Kidney (tissue), 14 donors: ENCODE data around the gene OXNAD1. TPM values are rescaled to one million over a fixed set of nuclear protein-coding genes. Genes with fewer than 3 reads are reported as not detected.

Experiments used
- DNase-seq, 5 donors: peaks; one replicate each; pipeline ENCODE4 v3.0.0-alpha.2; 2013 to 2020
- FAIRE-seq: peaks from 2 replicates; lab custom pipeline; 2012; peaks lifted over from hg19 to GRCh38; lab: Jason Lieb, UNC
- H3K27ac ChIP-seq, 2 donors: one replicate each; pipeline ENCODE4 v1.7.0; 2013; ENCODE audit warnings: low read depth in 2 of 2, low read length in 2 of 2, inconsistent platforms in 1 of 2
- H3K27me3 ChIP-seq: one replicate; pipeline ENCODE4 v1.7.1; 2013; ENCODE audit warnings: low read length, inconsistent platforms; ENCODE audit not compliant: control insufficient read depth, insufficient read depth
- H3K36me3 ChIP-seq, 3 donors: one replicate each; pipeline versions ENCODE4 v1.7.0 to v1.7.1; 2013; ENCODE audit warnings: low read length in 3 of 3, control low read depth in 1 of 3, inconsistent platforms in 1 of 3; ENCODE audit not compliant: insufficient read depth in 3 of 3, control insufficient read depth in 2 of 3
- H3K4me1 ChIP-seq, 3 donors: one replicate each; pipeline versions ENCODE4 v1.7.0 to v1.7.1; 2013; ENCODE audit warnings: low read length in 3 of 3, inconsistent platforms in 1 of 3, low read depth in 1 of 3; ENCODE audit not compliant: control insufficient read depth in 2 of 3, insufficient read depth in 2 of 3
- H3K4me3 ChIP-seq, 3 donors: one replicate each; pipeline versions ENCODE4 v1.7.0 to v1.8.1; 2013; ENCODE audit warnings: low read length in 3 of 3, control low read depth in 1 of 3, inconsistent platforms in 1 of 3
- H3K9ac ChIP-seq, 3 donors: one replicate each; pipeline versions ENCODE4 v1.7.0 to v1.7.1; 2013; ENCODE audit warnings: low read length in 3 of 3, control low read depth in 1 of 3, inconsistent platforms in 1 of 3
- H3K9me3 ChIP-seq, 3 donors: one replicate each; pipeline versions ENCODE4 v1.7.0 to v1.7.1; 2013; ENCODE audit warnings: low read length in 3 of 3, control low read depth in 1 of 3, inconsistent platforms in 1 of 3; ENCODE audit not compliant: control insufficient read depth in 2 of 3, insufficient read depth in 1 of 3
- intact Hi-C: fragments of 100-400 bp; cut with DNase I; formaldehyde crosslinking; loops from one replicate; pipeline ENCODE4 v1.11.1; 2022
- polyA plus RNA-seq: library from polyadenylated mRNA; stranded (reverse); fragments of 350-450 nt; fragmentation: Illumina TruSeq; extraction: RNeasy Lipid Tissue Mini Kit (QIAGEN cat#74804); gene quantifications from one replicate; pipeline ENCODE4 v1.2.3, GENCODE V29; 2014; ENCODE audit warnings: low read depth, low replicate concordance; ENCODE audit not compliant: insufficient read depth
- total RNA-seq: library from RNA; stranded (reverse); fragmentation: NEBNext Ultra II Directional; extraction: Animal tissue kit (Norgen Biotek cat#: 25700); gene quantifications from one replicate; pipeline ENCODE4 v1.2.1, GENCODE V29; 2021
- TF ChIP-seq, protein P1 (sequence below): IDR thresholded peaks from 3 replicates; pipeline ENCODE4 v1.5.1; 2012; ENCODE audit warnings: mild to moderate bottlenecking, moderate library complexity, borderline replicate concordance; ENCODE audit not compliant: insufficient read depth; ENCODE audit errors: extremely low read depth
- donor health status: control.
- donor health status: control.
- donor health status: control.
- donor health status: control.
- donor health status: control.
- donor health status: DM: yes; HTN: yes; CAD: no.
- donor health status: Normal renal cell carcinoma (clear cell type).

OXNAD1 gene
- total and polyA plus RNA-seq, 2 donors from 2014 or later = 12.7 to 17.3 TPM

DNA sequence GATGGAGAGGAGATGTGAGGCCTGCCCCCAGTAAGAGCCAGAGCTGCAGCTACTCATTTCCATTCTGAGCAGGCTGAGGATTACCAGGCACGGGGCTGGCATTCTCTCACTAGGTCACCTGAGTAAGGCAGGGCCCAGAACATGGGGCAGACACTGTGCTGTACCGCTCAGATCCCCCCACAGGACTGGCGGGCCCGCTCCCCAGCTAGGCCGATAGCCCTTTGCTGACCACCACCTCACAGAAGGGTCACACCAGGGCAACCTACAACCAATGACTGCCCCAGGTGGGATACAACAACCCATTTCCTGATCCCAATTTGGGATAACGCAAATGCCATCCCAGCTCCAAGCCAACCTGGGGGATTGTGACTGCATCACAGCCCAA is 52.5 kb downstream of the OXNAD1 start:
- no peaks in the 10 kb centered on the region for H3K9me3 ChIP-seq
- no peak overlapping the region for H3K4me3 ChIP-seq
- H3K9ac ChIP-seq = no peak overlapping the region
- no peak overlapping the region for H3K27ac ChIP-seq
- H3K4me1 ChIP-seq = peaks cover 0 to 4% (median 0%) of the 10 kb centered on the region in 3 donors
- DNase-seq (no peak), FAIRE-seq (no peak)
- intact Hi-C loops = no loop called here
- no peaks in the 10 kb centered on the region for H3K27me3 ChIP-seq
- H3K36me3 ChIP-seq = peaks cover 0 to 42% (median 16%) of the 10 kb centered on the region in 3 donors
- TF ChIP-seq, protein P1, sequence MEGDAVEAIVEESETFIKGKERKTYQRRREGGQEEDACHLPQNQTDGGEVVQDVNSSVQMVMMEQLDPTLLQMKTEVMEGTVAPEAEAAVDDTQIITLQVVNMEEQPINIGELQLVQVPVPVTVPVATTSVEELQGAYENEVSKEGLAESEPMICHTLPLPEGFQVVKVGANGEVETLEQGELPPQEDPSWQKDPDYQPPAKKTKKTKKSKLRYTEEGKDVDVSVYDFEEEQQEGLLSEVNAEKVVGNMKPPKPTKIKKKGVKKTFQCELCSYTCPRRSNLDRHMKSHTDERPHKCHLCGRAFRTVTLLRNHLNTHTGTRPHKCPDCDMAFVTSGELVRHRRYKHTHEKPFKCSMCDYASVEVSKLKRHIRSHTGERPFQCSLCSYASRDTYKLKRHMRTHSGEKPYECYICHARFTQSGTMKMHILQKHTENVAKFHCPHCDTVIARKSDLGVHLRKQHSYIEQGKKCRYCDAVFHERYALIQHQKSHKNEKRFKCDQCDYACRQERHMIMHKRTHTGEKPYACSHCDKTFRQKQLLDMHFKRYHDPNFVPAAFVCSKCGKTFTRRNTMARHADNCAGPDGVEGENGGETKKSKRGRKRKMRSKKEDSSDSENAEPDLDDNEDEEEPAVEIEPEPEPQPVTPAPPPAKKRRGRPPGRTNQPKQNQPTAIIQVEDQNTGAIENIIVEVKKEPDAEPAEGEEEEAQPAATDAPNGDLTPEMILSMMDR = no peak

DNA sequence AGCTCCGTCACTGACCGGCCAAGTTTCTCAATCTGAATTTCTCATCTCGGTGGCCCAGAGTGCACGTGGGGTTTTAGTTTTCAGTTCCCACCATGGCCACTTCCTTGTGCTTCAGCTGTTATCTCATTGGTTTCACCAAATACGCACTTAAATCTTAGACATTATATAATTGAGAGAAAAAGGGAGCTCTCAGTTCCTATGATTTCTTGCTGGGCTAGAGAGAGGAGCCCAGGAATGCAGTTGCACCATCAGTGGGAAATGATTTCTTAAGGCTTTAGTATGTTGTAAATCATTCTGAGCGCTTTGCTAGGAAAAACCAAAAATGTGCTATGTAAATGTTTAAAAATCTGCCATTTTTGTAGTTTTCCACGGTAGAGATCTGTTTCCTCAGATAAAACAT is 53.2 kb downstream of the OXNAD1 start:
- Histone ChIP-seq H3K27ac (peak overlapping the region in 1 of 2 donors; percentile 8), H3K36me3 (peaks cover under 1 to 41% (median 16%) of the 10 kb centered on the region in 3 donors), H3K4me1 (peaks cover 0 to 4% (median 0%) of the 10 kb centered on the region in 3 donors), H3K4me3 (no peak overlapping the region), H3K9me3 (no peaks in the 10 kb centered on the region), H3K27me3 (no peaks in the 10 kb centered on the region), H3K9ac (no peak overlapping the region)
- TF ChIP-seq, protein P1 = no peak
- DNase-seq (no peak), FAIRE-seq (no peak)
- intact Hi-C loops = no loop called here

DNA sequence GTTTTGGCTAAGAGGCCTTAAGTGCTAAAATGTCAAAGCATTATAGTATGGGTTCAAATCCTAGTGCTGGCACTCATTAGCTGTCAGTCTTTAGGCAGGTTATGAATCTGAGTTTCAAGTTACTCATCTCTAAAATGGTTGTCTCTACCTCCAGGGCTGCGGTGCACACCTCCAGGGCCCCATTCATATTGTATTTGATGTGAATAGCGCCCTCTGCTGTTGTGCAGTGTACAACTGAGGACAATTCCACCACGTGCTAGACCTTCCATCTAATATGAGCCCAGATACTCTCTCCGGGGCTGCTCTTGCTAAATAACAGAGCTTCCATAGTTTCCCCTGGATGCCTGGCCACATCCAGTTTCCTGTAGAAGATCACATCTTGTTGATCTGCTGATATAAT is 54.3 kb downstream of the OXNAD1 start:
- FAIRE-seq (no peak), DNase-seq (no peak)
- H3K4me3 ChIP-seq = no peak overlapping the region
- no peaks in the 10 kb centered on the region for H3K27me3 ChIP-seq
- intact Hi-C loops = no loop called here
- H3K36me3 ChIP-seq = peaks cover 2 to 34% (median 12%) of the 10 kb centered on the region in 3 donors
- no peak overlapping the region for H3K9ac ChIP-seq
- no peaks in the 10 kb centered on the region for H3K9me3 ChIP-seq
- H3K27ac ChIP-seq = no peak overlapping the region
- TF ChIP-seq, protein P1 = peak; percentile 34
- H3K4me1 ChIP-seq = peaks cover 0 to 4% (median 0%) of the 10 kb centered on the region in 3 donors

DNA sequence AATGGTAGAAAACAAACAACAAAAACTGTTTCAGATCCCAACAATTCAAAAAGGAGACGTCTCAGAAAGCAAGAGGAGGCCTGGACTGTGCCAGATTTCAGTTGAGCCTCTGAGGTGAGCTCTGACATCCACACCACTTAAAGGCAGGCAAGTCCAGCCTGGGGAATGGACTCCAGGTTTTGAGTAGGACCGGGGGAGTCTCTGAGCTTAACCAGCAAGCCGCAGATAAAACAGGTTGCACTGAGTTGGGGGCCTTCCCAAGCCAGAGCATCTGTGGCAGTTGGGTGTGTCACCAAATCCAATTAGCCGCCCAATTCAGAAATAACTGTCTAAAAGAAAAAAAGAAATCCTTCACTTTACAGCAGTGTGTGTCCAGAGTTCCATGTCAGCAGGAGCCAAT is 54.7 kb downstream of the OXNAD1 start:
- intact Hi-C loops = no loop called here
- no peak for FAIRE-seq

More for the DNA sequence above, 54.7 kb downstream of the OXNAD1 start:
- H3K27me3 ChIP-seq = no peaks in the 10 kb centered on the region
- TF ChIP-seq, protein P1 = no peak
- no peak overlapping the region for H3K27ac ChIP-seq
- no peak overlapping the region for H3K9ac ChIP-seq
- no peak overlapping the region for H3K4me3 ChIP-seq
- peaks cover 2 to 34% (median 12%) of the 10 kb centered on the region in 3 donors for H3K36me3 ChIP-seq
- H3K4me1 ChIP-seq = peaks cover 0 to 4% (median 0%) of the 10 kb centered on the region in 3 donors
- no peaks in the 10 kb centered on the region for H3K9me3 ChIP-seq
- DNase-seq = no peak
